ENCODE measurements around the gene USF1.

USF1 gene

DNA sequence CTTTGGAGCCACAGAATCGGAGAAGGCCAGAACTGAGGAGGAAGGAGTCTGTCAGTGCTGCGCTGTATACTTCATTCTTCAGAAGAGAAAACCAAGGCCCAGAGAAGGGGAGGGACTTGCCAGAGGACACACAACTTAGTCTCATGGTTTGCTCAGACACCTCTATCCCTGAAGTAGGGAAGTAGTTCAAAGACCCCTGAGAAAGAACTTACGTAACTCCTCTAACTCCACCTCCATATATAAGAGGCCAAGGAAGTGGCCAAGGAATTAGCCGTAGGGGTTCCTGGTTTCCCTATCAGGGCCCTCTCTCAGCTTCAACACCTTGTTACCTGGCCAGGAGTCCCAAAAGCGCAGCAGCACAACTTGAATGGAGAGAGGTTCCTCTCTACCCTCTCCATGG is 44.2 kb upstream of the USF1 start:
- TF ChIP-seq, protein P1, sequence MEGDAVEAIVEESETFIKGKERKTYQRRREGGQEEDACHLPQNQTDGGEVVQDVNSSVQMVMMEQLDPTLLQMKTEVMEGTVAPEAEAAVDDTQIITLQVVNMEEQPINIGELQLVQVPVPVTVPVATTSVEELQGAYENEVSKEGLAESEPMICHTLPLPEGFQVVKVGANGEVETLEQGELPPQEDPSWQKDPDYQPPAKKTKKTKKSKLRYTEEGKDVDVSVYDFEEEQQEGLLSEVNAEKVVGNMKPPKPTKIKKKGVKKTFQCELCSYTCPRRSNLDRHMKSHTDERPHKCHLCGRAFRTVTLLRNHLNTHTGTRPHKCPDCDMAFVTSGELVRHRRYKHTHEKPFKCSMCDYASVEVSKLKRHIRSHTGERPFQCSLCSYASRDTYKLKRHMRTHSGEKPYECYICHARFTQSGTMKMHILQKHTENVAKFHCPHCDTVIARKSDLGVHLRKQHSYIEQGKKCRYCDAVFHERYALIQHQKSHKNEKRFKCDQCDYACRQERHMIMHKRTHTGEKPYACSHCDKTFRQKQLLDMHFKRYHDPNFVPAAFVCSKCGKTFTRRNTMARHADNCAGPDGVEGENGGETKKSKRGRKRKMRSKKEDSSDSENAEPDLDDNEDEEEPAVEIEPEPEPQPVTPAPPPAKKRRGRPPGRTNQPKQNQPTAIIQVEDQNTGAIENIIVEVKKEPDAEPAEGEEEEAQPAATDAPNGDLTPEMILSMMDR (IDR thresholded peaks at IDR 0.05) = no peak

DNA sequence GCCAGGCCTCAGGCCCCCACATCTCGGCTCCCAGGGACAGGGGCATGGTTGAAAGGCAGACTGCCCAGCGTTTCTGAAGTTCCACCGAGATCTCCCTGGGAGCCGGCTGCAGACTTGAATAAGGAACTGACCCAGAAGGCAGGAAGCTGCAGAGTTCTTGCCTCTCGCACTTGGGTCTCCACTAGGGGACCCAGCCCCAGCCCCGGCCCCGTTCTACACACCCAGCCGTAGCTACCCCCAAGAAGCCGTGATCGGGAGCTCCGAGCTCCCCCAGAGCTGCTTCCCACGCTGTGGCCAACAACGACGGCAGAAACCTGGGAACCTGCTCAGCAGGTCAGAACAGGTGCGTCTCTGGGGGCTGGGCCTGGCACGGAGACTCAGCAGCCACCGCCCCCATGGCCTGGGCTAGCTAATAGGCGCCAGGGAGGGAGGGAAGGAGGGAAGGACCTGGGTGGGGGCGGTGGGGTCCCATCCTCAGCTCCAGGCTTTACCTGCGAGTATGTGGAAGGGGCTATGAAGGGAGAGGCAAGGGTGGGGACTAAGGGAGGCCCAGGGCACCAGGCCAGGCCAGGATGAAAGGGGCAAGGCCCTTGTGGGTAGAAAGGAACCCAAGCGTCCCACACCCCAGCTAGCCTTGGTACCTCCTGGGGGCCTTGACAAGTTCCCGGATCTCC is 43.6 kb upstream of the USF1 start, which contains the start of gene NECTIN4:
Gene NECTIN4, minus strand, starts transcription at position 308 of the 674 bp plus-strand sequence. Its CDS starts 262 bp downstream, at position 46.
- TF ChIP-seq, protein P1 (IDR thresholded peaks at IDR 0.05) = no peak

DNA sequence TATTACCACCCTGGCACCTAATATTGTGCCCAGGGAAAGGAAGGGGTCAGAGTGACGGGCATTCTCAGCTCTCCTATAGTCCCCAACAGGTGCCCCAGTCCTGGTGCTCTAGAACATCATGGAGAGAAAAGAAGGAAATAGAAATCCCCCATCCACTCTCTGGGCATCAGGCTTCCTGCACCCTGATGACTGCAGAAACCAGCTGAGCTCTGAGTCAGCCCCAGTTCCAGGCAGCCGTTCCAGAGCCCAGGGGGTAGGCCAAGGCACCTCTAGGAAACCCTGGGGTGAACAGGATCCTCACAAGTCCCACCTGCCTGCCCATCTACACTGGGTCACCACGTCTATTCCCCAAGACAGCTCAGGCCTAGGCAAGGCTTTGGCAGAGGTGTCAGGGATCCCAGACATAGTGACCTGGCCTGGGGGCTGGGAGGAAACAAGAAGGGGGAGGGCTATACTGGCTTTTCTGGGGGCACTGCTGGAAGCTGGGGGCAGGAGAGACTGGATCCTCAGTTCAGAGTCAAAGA is 42.9 kb upstream of the USF1 start:
- TF ChIP-seq, protein P1 (IDR thresholded peaks at IDR 0.05) = no peak

DNA sequence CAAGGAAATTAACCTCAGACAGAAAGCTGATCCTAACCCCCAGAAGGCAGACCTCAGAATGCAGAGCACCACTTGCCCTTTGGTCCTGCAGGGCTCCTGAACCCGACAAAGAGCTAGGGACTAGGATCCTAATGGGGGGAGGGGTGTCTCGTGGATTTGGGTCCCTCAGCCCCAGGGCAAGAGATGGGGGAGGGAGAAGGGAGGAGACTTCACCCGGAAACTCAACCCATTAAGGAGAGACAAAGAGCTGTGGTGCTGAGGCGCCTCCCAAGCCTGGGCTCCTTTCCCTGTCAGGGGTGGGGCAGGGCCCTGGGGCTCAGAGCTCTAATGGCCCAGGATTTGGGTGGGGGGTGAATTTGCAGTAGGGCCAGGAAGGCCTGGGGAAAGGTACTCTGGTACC is 40.7 kb upstream of the USF1 start:
- TF ChIP-seq, protein P1 (IDR thresholded peaks at IDR 0.05) = no peak

DNA sequence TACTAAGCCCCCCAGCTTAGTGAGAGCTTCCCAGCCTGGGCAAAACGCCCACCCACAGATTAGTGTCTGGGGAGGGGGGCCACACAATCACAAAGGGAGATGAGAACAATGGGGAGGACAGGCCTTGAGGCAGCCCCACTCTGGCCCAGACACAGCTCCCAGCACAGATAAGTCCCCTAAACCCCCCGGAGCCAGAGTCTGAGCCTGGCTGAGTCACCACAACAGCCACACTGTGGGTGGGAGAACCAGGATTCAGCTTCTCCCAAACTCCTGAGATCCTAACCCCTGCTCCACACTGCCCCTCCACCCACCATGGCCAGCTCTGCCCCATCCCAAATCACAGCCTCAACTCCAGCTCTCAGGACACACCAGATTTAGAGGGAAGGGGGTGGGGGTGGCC is 39.4 kb upstream of the USF1 start:
- TF ChIP-seq, protein P1 (IDR thresholded peaks at IDR 0.05) = no peak

DNA sequence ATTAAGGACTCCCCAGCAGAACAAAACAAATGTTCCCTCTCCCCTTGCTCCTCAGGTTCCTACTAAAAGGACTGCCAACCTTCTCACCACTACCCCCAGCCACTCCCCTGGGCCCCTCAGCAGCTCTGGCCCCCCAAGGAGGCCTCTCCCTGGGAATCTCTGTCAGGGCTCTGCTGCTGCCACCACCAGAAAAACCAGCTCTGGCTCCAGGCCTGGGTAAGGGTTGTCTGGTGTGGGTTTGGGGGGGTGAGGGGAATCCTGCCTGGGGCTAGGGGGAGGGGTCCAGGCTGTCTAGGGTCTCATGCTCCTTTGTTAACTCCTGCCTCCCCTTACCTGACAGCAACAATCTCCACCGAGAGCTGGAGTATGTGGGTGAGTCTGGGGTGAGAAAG is 38.8 kb upstream of the USF1 start:
- TF ChIP-seq, protein P1 (IDR thresholded peaks at IDR 0.05) = no peak

DNA sequence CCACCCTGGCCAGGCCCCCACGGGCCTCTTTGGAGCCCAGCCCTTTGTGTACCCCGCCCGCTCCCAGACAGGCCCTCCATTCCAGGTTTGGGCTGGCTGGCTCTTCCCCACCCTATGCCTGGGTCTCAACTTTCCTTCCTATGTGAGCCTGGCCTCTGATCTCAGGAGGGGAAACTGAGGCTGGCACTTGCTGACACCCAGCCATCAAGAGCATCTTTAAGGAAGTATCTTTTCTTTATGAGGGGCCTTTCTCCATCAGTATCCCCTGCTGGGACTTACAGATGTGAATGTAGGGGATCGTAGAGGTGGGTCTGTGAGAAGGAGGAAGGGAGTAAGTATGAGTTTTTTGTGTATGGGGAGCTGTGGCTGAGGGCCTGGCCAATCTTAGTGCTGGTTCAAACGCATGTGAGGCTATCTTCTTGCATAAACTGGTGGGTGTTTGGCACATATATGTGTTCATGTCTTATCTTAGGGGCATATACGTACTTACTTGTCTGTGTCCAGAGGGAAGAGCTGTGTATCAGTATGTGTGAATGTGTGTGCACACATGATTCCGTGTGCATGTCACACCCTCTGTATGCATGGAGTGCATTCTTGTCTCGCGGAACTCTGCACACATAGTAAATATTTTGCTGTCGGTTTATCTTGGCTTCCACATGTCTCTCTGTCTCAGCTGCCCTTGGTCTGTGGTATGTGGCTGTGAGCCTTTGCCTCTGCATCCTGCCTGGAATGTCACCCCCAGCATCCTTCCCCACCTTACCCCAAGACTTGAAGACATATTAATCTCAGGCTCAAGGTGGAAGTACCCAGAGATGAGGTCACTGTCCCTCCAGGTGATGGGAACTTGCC is 38.2 kb upstream of the USF1 start:
- TF ChIP-seq, protein P1 (IDR thresholded peaks at IDR 0.05) = no peak
